Esophagus mucosa (tissue), 1 donor: ENCODE measurements around the gene DIAPH1. TPM values are rescaled to one million over a fixed set of nuclear protein-coding genes. Genes with fewer than 3 reads are reported as not detected.

Experiments
- ATAC-seq: fragments of 200-7000 bp; cut with Tn5 transposase; one replicate; pipeline ENCODE4 v1.9.1; 2020
- total RNA-seq: library from RNA; stranded (reverse); gene quantifications from one replicate; pipeline ENCODE4 v1.2.4, GENCODE V29; 2023
- donor health status: DM: yes; HTN: yes; CAD: no.

The DIAPH1 gene
- total RNA-seq, 1 donor from 2014 or later: 108 TPM

DNA sequence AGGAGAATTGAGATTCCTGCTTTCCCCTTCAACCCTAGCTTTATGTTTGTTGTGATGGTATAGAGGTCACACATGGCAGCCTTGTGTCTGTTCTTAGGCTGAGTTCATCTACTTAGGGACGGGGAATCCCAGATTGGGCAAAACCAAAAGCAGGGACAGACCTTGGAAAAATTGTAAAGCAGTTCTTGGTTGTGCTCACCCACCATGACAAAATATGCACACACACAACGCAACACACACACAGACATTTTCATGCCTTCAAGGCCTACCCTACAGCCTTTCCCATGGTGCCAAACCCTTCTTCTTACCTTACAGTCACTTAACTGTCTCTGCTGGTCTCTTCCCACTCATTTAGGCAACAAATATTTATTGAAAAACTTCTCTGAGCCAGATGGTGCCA is 115.1 kb downstream of the DIAPH1 start:
- ATAC-seq: no peak

GRCh38 chr5:141501761-141502160 is 117.0 kb downstream of the DIAPH1 start:
- no peak for ATAC-seq

DNA sequence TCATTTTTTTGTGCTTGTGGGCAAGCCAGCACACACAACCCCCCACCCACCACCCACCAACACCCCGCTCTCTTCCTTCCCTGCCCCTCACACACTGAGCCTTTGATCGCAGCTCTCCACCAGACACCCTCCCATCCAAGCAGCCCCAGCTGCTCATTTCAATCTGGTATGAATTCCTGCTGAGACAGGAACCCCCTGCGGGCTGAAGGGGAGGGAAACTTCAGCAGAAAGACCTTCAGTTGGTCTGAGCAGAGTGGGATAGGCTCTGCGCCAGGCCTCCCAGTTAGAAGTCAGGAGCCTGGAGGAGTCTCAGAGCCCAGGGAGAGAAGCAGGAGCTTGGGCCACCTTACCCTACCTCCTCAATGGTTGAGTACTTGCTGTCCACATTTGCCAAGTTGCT is 122.8 kb downstream of the DIAPH1 start:
- no peak for ATAC-seq

GRCh38 chr5:141495453-141495811 is 123.4 kb downstream of the DIAPH1 start:
- no peak for ATAC-seq

- ATAC-seq: no peak
These were observed 123.9 kb downstream of the DIAPH1 start for GRCh38 chr5:141494761-141495452.

GRCh38 chr5:141493500-141494422 is 125.0 kb downstream of the DIAPH1 start:
- ATAC-seq: no peak

DNA sequence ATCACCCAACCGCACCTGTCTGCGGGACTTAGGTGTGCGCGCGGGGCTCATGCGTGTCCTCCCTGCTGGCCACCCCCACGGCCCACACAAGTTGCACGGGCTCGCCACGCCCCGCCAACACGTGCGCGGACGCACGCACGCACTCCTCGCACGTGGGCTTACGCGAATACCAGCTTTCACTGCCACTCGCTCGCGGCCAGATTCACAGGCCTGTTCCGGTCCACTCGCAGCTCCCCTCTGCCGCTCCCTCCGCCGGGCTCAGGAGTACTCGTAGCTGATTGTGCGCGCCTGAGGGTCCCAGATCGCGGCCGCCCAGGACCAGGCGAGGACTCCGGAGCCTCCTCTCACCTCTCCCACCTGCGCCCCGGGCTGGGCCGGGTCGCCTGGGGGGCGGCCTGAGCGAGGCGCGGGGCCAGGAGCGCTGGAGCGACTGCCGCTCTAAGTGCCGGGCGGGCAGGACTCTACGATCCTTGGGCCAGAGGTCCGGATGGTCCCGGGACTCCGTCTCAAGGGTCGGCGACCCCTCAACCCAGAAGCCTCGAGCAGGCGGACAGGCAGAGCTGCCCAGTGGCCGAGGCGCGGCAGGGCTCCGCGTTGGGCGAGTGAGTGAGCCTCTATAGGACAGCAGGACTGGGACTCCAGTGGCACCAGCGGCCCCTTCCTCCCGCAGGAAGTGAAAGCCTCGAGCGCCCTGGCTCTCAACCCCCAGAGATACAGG is 126.5 kb downstream of the DIAPH1 start:
- no peak for ATAC-seq

- no peak for ATAC-seq
These were observed 127.3 kb downstream of the DIAPH1 start for GRCh38 chr5:141491323-141492167.

GRCh38 chr5:141490771-141491170 is 128.0 kb downstream of the DIAPH1 start:
- ATAC-seq: no peak

DNA sequence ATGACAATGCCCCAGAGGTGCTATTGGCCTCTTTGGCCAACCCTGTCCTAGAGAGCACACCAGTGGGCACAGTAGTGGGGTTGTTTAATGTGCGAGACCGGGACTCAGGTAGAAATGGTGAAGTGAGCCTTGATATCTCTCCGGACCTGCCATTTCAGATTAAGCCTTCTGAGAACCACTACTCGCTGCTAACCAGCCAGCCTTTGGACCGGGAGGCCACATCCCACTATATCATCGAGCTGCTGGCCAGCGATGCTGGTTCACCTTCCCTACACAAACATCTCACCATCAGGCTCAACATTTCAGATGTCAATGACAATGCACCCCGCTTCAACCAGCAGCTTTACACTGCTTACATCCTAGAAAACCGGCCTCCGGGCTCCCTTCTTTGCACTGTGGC is 128.5 kb downstream of the DIAPH1 start:
- no peak for ATAC-seq

DNA sequence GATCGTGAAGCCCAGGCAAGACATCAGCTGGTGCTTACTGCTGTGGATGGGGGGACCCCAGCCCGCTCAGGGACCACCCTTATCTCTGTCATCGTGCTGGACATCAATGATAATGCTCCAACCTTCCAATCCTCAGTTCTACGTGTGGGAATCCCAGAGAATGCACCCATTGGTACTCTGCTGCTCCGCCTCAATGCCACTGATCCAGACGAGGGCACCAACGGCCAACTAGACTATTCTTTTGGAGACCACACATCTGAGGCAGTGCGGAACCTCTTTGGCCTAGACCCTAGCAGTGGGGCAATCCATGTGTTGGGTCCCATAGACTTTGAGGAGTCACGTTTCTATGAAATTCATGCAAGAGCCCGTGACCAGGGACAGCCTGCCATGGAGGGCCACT is 129.0 kb downstream of the DIAPH1 start:
- ATAC-seq: no peak

DNA sequence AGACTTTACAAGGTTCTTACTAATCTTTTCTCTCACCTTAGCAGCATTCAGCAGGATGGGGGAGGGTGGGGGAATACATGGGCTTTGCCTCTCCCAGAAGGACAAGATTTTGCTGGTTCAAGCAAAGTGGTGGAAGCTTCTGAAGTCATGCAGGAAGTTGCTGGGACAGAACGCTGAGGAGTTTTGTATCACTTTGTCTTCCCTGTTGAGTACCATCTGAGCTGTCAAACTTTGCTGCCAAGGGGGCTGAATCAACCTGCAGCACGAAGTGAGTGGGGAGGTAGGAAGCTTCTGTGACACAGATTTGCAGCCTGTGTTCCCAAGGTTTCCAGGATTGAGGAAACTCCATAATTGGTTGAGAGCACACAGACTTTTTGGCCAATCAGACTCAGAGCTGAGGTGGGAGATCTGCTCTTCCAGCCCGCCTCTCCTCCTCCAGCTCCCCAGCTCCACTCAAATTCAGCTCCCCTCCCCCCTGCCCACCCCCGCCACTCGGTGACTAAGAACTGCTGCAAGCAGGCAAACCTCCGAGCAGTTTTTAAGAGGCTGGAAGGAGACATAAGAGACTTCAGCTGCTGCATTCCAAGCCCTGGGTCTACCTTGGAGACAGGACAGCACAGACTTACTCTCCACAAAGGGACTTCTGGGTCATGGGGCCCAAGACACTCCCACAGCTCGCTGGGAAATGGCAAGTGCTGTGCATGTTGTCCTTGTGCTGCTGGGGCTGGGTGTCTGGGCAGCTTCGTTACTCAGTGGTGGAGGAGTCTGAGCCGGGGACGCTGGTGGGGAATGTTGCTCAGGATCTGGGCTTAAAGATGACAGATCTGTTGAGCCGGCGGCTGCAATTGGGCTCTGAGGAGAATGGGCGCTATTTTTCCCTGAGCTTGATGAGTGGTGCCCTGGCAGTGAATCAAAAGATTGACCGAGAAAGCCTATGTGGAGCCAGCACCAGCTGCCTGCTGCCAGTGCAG is 129.9 kb downstream of the DIAPH1 start, which contains the start of gene PCDHGC5:
PCDHGC5 (plus strand) TSS at position 491 of the 971 bp plus-strand sequence; CDS start at position 651, 160 bp downstream.
- peak; percentile 54 for ATAC-seq

- ATAC-seq: no peak
These were observed 131.7 kb downstream of the DIAPH1 start for GRCh38 chr5:141487131-141487530.

DNA sequence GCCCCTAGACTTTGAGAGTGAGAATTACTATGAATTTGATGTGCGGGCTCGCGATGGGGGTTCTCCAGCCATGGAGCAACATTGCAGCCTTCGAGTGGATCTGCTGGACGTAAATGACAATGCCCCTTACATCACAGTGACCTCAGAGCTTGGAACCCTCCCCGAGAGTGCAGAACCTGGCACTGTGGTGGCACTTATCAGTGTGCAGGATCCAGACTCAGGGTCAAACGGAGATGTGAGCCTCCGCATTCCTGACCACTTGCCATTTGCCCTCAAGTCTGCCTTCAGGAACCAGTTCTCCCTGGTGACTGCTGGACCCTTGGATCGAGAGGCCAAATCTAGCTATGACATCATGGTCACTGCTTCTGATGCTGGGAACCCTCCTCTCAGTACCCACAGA is 132.7 kb downstream of the DIAPH1 start:
- ATAC-seq: no peak

DNA sequence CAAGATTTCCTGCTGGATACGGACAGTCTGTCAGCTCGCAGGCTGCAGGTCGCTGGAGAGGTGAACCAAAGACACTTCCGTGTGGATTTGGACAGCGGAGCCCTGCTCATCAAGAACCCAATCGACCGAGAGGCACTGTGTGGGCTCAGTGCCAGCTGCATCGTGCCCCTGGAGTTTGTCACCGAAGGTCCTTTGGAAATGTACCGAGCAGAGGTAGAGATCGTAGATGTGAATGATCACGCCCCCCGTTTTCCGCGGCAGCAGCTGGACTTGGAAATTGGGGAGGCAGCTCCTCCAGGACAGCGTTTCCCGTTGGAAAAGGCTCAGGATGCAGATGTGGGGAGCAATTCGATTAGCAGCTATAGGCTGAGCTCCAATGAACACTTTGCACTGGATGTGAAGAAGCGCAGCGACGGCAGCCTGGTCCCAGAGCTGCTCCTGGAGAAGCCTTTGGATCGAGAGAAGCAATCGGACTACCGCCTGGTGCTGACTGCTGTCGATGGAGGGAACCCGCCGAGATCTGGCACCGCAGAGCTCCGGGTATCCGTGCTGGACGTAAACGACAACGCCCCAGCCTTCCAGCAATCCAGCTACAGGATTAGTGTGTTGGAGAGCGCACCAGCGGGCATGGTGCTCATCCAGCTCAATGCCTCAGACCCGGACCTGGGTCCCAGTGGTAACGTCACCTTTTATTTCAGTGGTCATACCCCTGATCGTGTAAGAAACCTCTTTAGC is 133.3 kb downstream of the DIAPH1 start:
- ATAC-seq: no peak

GRCh38 chr5:141484641-141485311 is 134.0 kb downstream of the DIAPH1 start, which contains the start of gene PCDHGC4:
TSS of gene PCDHGC4 (plus strand) at chr5:141485030. CDS start at chr5:141485174, 144 bp downstream.
- no peak for ATAC-seq

- ATAC-seq: no peak
These were observed 134.5 kb downstream of the DIAPH1 start for GRCh38 chr5:141484310-141484640.

GRCh38 chr5:141483902-141484301 is 134.9 kb downstream of the DIAPH1 start:
- no peak for ATAC-seq

DNA sequence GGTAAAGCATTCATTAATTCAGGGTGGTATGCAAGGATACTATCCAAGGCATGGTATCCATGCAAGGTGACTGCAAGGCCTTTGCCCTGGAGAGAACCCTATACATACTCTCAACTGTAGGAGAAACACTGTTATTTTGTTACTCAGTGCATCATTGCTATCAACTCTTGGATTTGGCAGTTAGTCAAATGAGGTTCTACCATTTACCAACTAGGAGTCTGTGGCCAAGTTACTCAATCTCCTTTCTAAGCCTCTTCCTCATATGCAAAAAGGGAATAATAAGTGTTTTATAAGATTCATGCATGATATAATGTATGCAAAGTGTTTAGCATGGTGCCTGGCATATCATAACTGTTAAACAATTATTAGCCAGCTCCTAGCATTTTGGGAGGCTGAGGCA is 139.0 kb downstream of the DIAPH1 start:
- ATAC-seq: no peak
